Measurements from ENCODE around the gene KISS1.

Gene KISS1

DNA sequence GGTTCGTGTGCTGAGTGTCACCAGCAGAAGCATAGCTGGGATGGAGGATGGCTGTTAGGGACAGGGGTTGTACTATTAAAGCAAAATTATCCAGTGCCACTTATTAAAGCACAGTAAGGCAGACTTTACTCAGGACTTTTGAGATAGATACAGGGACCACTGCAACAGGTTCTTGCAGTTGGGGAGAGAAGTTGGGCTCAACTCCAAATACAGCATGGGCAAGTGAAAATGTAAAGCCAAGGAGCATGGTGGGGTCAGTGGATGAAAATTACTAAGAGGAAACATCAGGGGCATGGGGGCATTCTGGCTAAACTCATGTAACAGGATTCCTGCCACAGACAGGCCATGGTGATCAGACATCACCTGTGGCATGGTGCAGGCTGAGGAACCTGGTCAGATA, 15.2 kb downstream of the KISS1 start:
- Histone ChIP-seq H3K9me3 (no peaks in the 10 kb centered on the region), H3K27me3 (0 out of 2 replicates have a peak, but pooled peaks cover 5% of the 10 kb centered on the region), H3K4me3 (ENCODE audit: low read depth, low read length) (no peak overlapping the region), H3K36me3 (no peaks in the 10 kb centered on the region), H3K4me1 (no peaks in the 10 kb centered on the region)
- TF ChIP-seq, protein P1, sequence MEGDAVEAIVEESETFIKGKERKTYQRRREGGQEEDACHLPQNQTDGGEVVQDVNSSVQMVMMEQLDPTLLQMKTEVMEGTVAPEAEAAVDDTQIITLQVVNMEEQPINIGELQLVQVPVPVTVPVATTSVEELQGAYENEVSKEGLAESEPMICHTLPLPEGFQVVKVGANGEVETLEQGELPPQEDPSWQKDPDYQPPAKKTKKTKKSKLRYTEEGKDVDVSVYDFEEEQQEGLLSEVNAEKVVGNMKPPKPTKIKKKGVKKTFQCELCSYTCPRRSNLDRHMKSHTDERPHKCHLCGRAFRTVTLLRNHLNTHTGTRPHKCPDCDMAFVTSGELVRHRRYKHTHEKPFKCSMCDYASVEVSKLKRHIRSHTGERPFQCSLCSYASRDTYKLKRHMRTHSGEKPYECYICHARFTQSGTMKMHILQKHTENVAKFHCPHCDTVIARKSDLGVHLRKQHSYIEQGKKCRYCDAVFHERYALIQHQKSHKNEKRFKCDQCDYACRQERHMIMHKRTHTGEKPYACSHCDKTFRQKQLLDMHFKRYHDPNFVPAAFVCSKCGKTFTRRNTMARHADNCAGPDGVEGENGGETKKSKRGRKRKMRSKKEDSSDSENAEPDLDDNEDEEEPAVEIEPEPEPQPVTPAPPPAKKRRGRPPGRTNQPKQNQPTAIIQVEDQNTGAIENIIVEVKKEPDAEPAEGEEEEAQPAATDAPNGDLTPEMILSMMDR (IDR thresholded peaks at IDR 0.05; ENCODE audit: low read depth, low read length), result no peak
- no peak for DNase-seq

DNA sequence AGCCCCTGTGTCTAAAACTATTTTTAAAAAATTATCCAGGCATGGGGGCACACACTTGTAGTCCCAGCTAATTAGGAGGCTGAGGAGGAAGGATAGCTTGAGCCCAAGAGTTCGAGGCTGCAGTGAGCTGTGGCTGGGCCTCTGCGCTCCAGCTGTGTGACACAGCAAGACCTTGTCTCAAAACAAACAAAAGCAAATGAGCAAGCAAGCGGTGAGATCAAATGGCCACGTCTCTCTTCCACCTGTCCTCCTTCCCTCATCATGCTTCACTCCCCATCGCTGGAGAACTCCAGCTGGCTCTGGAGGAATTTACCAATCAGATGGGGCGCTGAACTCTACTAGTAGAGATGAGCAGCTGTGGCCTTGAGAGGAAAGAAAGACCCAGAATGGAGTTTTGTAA, 16.2 kb downstream of the KISS1 start:
- no peak for DNase-seq
- TF ChIP-seq, protein P1 (IDR thresholded peaks at IDR 0.05; ENCODE audit: low read depth, low read length), result no peak

DNA sequence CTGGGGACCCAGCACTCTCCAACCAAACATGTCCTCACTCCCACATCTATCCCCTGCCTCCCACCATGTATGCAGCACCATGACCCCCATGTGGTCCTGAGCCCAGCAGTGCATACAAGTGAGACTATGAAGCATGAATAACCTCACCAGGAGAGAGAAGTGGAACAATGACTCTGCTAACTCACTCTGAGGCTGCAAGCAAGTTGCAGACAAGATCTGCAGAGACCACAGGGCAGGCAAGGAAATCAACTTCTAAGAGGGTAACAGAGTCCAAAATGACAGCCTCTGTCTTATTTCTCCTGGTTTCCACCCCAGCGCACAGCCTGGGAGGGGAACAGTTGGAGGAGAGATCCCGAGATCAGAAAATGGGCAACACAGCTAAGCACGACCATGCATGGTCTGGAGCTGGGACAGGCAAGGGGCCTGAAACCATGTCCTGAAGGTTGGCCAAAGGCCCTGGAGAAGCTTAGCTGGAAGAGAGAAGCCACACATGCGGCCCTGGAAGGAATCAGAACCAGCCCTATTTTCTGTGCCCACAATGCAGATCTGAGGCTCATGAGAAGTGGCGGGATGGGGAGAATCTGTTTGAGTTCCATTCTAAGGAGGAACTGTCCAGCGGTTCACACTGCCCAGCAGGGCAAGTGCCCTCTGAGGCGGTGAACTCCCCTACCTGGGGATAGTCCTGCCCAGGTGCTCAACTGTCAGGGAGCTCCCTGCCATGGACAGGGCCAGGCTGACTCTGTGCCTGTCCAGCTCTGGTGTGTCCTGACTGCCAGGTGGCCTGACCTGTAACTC, 17.6 kb downstream of the KISS1 start:
- Histone ChIP-seq H3K27me3 (peaks cover 2% of the 10 kb centered on the region; the same call in 1 of the 2 replicates), H3K4me3 (ENCODE audit: low read depth, low read length) (no peak overlapping the region), H3K4me1 (no peaks in the 10 kb centered on the region), H3K36me3 (no peaks in the 10 kb centered on the region), H3K9me3 (no peaks in the 10 kb centered on the region)
- TF ChIP-seq, protein P1 (IDR thresholded peaks at IDR 0.05; ENCODE audit: low read depth, low read length), result no peak
- DNase-seq, result no peak

More for the DNA sequence above, 16.2 kb downstream of the KISS1 start:
- no peaks in the 10 kb centered on the region for H3K9me3 ChIP-seq
- H3K27me3 ChIP-seq, result peaks cover 2% of the 10 kb centered on the region; the same call in 1 of the 2 replicates
- H3K4me1 ChIP-seq, result no peaks in the 10 kb centered on the region
- no peaks in the 10 kb centered on the region for H3K36me3 ChIP-seq
- H3K4me3 ChIP-seq (ENCODE audit: low read depth, low read length), result no peak overlapping the region

DNA sequence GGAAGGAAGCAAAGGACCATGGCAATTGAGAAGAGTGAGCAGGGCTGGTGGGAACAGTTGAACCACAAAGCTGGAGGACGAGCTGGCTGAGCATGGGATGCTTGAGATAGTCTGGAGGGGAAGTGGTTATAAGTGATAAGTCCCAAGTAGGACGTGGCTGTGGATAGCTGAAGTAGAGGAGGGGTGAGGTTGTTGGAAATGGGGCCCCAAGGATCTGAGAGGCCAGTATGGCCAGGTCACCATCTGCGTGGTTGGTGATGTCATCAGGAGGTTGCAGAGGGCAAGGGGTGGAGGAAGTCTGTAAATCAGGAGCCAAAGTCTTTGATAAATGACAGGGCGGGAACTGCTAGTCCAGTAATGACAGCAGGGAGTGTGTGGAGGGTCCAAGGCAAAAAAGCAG, 19.2 kb downstream of the KISS1 start:
- H3K27me3 ChIP-seq, result peaks cover 2% of the 10 kb centered on the region; the same call in 1 of the 2 replicates
- H3K4me1 ChIP-seq, result no peaks in the 10 kb centered on the region
- H3K9me3 ChIP-seq, result no peaks in the 10 kb centered on the region
- no peak overlapping the region for H3K4me3 ChIP-seq (ENCODE audit: low read depth, low read length)
- H3K36me3 ChIP-seq, result no peaks in the 10 kb centered on the region
- DNase-seq, result no peak
- TF ChIP-seq, protein P1 (IDR thresholded peaks at IDR 0.05; ENCODE audit: low read depth, low read length), result no peak

DNA sequence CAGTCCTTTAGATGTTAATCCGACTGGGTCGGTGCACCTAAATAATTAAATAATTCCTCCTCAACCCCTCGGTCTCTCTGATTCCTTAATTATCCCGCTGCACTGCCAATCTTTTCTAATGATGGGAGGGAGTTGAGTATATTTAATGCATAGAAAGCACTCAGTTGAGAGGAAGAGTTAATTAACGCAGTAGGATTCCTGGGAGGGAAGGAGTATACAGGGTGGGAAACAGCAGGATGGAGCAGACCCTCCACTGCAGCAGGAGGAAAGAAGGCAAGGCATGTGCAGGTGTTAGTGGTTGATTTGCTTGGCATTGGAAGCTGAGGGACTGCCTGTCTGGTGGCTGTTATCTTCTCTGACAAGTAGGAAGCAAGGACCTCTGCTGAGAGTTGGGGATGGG, 20.2 kb downstream of the KISS1 start:
- no peaks in the 10 kb centered on the region for H3K4me1 ChIP-seq
- no peak overlapping the region for H3K4me3 ChIP-seq (ENCODE audit: low read depth, low read length)
- H3K36me3 ChIP-seq, result no peaks in the 10 kb centered on the region
- peaks cover 2% of the 10 kb centered on the region; the same call in 1 of the 2 replicates for H3K27me3 ChIP-seq
- no peak for DNase-seq
- TF ChIP-seq, protein P1 (IDR thresholded peaks at IDR 0.05; ENCODE audit: low read depth, low read length), result no peak
- H3K9me3 ChIP-seq, result no peaks in the 10 kb centered on the region

DNA sequence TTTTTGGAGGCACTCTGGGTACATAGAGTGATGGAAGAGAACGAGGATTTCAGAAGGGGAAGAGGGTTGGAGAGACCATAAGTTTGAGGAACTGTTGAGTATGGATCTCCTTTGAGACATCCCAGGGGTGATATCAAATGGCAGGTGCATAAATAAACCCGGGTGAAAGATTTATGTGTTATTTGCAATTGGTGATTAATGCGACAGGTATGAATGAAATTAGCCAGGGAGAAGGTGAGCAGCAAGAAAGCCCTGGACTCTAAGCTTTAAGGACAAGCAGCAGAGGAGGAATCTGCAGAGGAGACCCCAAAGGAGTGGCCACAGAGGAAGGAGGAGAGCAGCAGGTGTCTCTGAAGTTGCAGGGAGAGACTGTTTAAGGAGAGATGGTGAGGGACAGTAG, 21.3 kb downstream of the KISS1 start:
- Histone ChIP-seq H3K36me3 (no peaks in the 10 kb centered on the region), H3K9me3 (peaks cover 5% of the 10 kb centered on the region), H3K4me1 (no peaks in the 10 kb centered on the region), H3K27me3 (peaks cover 2% of the 10 kb centered on the region; the same call in 1 of the 2 replicates), H3K4me3 (ENCODE audit: low read depth, low read length) (no peak overlapping the region)
- TF ChIP-seq, protein P1 (IDR thresholded peaks at IDR 0.05; ENCODE audit: low read depth, low read length), result no peak
- no peak for DNase-seq
